ENCODE measurements around the gene STPG3. TPM values are rescaled to one million over a fixed set of nuclear protein-coding genes. Genes with fewer than 3 reads are reported as not detected.

Gene STPG3
- total and polyA plus RNA-seq, 2 of the 8 experiments (the other 6 are each of a cell fraction or from before 2014, with no cell fraction given) = not detected

- TF ChIP-seq RNF2 (IDR thresholded peaks at IDR 0.05; ENCODE audit: borderline replicate concordance, low read depth, low read length, missing control alignments, poor library complexity, severe bottlenecking) (no peak), ZNF274 (IDR thresholded peaks at IDR 0.05; ENCODE audit: borderline replicate concordance, extremely low read depth, low read length) (no peak), NANOG (IDR thresholded peaks at IDR 0.05; ENCODE audit: insufficient read depth, low read depth, low read length, poor library complexity, severe bottlenecking) (no peak), TBP (IDR thresholded peaks at IDR 0.05; ENCODE audit: low read depth, low read length) (no peak), CBX8 (IDR thresholded peaks at IDR 0.05; ENCODE audit: borderline replicate concordance, low read depth, low read length) (no peak)
Measured at GRCh38 chr9:137250329-137251193, 525 bp upstream of the STPG3 start (continued).

Measured in H1 (cell line).